CD4-positive, alpha-beta T cell treated with Interleukin-1 beta for 1 hour (primary cell): ENCODE measurements around the gene KLHDC7B.

Experiments
- DNase-seq, 2 donors: peaks; one replicate each; pipeline ENCODE4 v3.0.0-alpha.2; 2020 to 2022

Gene KLHDC7B

DNA sequence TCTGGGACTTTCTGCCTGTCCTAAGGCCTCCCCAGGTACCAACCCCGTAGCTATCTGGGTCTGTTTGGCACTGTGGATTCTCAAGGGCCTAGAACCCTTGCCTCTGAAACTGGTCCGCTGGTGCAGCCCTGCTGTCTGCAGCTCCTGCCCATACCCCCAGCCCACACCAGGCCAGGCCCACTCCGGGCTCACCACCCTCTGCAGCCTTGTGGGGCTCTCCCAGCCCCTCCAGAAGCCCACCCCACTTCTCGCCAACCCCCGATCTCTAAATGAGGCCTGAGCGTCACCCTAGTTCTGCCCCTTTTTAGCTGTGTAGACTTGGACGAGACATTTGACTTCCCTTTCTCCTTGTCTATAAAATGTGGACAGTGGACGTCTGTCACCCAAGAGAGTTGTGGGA, 4.7 kb downstream of the KLHDC7B start:
- DNase-seq: no peak

DNA sequence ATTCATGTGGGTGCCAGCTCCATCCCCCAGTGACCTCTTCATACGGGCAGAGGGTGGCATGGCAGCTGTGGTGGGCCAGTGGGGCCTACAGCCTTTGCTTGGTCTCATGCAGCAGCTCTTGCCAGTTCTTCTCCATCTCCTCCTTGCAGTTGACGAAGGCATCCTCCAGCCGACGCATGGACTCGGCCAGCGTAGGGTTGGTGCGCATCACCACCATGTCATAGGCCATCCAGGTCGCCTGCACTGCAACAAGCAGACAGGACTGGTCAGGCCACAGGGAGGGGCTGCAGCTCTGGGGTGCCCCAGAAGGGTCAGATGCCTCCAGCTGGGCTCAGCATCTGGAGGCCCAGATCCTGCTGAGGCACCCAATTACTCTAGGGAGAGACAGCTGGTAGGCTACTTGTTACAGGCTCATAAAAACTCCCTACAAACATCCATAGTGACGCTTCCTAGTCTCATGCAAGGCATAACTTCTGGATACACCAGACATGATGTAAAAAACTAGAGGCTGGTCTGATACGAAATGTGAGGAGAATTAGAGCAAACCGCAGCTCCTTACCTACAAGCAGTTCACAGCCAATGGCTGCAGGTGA, 5.6 kb downstream of the KLHDC7B start:
- no peak for DNase-seq

DNA sequence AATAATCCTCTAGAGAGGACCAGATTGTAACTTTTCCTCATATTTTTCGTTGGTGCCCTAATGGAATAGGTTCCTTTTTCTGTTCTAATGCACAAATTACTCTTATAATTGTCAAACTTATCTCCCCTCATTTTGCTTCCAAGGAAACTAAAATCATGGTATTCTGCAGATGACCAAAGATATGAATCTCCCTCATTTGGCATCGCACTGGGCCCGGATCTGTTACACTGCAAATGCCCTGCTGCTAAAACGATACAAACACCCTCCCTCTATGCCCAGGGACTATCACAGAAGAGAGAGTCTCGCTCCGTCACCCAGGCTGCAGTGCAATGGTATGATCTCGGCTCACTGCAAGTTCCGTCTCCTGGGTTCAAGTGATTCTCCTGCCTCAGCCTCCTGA, 7.6 kb downstream of the KLHDC7B start:
- DNase-seq: no peak

DNA sequence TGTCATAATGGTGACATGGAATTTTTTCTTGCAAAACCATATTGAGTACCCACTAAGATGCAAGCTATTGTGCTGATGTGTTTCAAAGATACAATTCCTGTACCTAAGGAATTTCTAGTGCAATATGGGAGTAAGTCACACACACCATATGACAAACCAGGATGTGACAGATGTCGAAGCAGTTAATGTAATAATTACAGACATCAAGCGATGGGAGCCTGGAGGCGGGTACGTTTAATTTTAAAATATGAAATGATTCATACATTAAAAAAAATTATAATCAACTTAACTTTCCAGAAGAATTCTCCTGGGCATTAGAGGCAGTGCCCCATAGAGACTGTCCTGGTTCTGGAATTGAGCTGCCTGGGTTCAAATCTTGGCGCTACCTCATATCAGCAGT, 11.0 kb downstream of the KLHDC7B start:
- no peak for DNase-seq

DNA sequence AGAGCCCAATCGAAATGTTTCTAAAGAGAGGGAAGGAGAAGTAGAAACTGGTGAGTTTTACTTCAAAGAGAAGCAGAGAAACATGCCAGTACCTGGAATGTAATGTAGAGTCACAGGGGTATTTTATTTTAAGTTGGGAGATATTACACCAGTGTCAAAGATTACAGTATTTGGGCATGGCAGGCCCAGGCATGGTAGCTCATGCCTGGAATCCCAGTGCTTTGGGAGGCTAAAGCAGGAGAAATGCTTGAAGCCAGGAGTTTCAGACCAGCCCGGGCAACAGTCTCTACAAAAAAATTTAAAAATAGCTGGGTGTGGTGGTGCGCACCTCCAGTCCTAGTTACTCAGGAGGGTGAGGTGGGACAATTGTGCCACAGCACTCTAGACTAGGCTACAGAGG, 14.3 kb downstream of the KLHDC7B start:
- no peak for DNase-seq

DNA sequence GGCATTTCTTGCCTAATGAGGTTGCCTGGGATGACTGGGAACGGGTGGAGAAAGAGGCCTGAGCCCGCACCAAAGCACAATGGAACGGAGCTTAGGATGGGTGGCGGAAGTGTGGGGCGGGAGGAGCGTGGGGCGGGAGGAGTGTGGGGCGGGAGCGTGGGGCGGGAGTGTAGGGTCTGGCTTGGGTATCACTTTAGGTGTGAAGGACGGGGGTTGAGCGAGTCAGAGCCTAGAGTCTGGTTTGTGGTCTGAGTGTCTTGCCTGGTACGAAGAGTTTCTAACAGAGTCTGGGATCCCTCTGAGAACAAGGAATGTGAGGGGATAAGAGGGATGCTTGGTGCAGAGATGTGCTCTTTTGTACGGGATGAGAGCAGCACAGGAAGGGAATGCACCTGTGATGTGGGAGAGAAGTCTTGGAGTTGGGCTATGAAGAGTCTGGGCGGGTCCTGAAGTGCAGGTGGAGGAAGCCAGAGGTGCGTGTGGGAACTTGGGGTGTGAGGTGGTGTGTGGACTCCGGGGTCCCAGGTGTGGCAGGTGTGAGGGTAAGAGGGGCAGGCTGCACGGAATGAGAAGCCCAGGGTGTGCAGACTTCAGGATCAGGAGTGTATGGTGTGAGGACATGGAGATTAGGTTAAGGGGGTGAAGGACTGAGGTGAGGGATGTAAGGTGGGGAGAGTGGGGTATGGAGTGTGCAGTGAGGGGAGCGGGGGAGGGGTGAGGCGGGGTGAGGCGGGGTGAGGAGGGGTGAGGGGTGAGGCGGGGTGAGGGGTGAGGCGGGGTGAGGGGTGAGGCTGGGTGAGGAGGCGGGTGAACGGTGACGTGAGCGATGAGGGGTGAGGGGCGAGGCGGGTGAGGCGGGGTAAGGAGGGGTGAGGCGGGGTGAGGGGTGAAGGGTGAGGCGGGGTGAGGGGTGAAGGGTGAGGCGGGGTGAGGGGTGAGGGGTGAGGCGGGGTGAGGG, 16.0 kb downstream of the KLHDC7B start:
- DNase-seq: no peak

DNA sequence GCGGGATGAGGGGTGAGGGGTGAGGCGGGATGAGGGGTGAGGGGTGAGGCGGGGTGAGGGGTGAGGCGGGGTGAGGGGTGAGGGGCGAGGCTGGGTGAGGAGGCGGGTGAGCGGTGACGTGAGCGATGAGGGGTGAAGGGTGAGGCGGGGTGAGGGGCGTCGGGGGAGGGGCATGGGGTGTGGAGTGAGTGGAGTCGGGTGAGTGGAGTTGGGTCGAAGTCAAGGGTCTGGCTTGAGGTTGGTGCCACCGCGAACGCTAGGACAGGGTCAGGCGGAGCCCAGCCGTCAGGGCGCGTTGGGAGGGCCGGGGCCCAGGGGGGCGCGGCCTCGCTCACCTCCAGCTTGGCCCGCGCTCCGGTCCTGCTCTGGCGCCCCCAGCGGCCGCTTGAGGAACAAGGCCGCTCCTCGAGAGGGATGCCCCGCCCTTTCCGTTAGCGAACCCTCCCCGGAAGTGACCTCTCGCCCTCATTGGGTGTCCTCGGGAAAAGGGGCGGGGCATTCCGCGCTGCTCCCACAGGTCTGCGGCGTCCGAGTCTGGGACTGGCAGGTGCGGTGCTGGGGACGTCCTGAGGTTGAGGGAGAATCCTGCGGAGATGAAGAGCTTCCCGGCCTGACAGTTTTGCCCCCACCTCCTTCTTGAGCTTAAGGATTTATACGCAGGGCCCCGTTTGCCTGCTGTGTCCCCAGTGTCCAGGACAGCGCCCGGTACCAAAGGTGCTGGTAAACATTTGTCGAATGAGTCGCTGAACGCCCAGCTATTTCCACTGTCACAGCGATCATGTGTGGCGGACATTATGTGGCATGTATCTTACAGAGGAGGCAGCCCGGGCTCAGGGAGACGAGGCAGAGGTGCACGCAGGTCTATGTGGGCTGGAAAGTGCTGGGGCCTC, 17.1 kb downstream of the KLHDC7B start, which contains the start of gene SYCE3:
SYCE3 (minus strand) TSS at position 397 of the 890 bp plus-strand sequence. CDS start 6,514 bp downstream, outside the sequence.
- peak; percentile 96 to 97 for DNase-seq

DNA sequence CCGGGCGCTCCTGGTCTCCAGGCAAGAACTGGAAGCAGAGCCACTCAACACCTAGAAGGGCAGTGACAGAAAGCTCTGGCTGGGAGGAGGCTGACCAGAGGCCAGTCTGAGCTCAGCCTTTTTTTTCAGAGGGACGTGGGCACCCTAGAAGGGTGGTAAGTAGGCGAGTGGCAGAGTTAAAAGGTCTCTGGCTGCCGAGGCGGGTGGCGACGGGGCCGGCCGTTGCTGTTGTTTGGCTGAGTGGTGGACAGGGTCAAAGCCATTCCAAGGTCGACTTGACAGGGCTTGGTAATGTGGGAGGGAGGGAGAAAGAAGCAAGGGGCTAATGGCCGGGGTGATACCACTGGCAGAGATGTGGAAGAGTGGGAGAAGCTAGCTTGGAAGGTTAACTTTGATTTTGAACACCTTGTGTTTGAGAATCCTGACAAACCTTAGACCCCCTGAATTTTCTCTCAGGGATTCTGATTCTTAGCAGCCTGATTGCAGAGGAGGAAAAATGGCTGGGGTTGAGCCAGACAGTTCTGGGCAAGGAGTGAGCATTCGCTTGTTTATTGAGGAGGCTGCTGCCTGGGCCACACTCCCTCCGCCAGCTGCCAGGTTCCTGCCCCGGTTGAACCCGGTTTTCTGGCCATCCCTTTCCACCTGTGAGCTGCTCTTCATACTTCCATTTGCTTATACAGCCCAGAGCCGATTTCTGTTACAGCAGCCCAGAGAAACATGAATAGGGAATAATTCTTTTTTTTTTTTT, 17.9 kb downstream of the KLHDC7B start:
- no peak for DNase-seq

DNA sequence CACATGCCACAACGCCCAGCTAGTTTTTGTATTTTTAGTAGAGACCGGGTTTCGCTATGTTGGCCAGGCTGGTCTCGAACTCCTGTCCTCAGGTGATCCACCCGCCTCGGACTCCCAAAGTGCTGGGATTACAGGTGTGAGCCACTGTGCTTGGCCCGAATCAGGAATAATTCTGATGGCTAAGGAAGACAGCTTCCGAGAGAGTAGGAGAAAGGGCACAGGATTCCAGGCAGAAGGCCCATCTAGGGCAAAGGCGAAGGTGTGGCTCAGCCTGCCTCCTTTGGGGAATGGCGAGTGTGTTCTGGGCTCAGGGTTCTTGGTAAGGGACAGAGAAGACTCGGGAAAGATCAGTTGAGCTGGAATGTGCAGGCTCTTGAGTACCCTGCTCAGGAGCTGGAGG, 18.6 kb downstream of the KLHDC7B start:
- DNase-seq: no peak

DNA sequence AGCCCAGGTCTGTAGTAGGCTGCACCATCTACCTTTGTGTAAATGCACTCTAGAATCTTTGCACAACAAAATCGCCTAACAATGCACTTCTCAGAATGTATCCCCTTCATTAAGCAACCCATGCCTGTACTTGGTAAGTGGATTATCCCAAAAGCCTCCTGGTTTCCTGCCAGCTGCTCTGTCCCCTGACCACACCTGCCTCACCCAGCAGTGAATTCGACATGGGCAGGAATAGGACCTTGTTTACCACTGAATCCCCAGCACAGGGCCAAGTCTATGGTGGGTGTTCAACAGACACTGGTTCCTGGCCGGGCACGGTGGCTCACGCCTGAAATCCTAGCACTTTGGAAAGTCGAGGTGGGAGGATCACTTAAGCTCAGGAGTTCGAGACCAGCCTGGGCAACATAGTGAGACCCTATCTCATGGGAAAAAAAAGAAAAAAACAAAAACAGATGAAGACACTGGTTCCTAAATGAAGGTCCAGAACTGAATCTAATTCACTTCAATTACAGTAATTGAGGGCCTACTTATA, 22.1 kb downstream of the KLHDC7B start:
- DNase-seq: no peak

DNA sequence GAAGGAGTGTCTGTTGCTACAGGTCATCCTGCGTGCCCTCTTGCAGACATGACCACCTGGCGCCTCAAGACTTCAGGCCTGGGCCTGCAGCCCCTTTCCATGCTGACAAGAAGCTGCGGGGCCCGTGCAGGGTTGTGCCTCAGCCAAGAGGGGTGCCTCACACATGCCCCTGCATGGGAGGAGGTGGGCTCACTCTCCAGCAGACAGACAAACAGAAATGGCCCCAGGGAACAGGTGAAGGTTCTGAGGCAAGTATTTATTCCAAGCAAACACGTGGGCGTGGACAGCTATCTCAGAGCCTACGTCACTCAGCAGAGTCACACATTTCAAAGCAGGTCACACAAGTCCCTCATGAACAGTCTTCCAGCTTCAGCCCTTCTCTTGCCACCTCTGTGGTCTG, 22.9 kb downstream of the KLHDC7B start:
- DNase-seq: no peak

DNA sequence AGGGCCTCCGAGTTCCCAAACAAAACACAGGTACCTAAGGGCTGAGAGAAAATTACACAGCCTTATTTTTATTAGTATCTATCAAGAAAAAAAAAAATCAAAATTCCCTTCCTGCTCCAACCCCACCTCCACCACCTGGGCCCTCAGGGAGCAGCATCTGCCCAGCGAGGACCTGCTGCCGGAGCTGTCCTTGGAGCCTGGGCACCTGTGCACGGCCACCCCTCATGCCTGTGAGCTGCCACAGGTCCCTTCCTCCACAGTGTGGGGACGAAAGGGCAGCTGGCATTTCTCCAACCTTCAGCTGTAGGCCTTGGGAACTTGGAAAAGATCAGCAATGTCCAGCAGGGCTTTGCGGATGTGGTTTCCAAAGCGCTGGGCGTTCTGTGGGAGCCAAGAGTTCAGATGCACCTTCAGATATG, 23.4 kb downstream of the KLHDC7B start:
- no peak for DNase-seq

DNA sequence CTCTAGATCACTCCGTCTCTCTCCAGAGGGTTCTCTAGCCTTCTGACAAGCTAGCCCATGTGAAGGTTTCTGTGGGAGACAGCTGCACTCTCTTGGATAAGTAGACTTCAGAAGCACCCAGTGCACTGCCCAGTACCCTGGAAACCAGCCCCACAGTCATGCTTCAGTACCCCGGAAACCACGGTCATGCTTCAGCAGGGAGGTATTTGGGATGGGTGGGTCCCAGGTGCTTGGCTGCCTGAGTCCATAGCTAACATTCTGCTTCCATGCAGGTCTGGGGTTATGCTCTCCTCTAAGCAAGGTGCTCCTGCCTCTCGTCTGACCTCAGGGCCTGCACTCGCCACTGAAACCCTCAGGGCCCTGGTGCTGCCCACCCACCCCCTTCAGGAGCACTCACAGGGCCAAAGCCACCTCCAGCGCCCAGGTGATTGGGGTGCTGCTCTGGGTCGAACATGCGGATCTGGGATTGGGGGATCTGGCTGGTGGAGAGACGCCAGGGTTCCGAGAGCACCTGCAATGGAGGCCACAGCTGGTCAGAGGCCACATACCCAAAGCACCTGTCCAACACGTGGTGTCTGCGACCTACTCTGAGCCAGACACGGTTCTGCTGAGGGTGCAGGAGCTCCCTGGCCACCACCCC, 24.3 kb downstream of the KLHDC7B start:
- DNase-seq: no peak

DNA sequence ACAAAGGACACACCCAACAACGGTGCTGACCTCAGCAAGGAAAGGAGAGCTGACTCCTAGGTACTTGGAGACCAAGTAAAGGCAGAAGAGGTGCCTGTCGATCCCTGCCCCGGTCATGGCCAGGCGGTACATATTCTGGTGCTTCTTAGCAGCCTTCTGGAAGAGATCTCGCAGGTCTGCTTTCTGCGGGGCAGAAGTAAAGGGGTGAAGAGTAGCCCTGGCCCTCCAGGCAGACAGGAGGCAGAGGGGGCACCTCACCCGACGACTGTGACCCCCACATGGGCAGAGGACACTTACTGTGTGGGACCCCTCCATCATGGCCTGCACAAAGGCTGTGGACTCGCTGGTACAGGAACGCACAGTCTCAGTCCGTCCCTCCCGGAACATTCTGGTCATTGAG, 25.2 kb downstream of the KLHDC7B start:
- DNase-seq: no peak

DNA sequence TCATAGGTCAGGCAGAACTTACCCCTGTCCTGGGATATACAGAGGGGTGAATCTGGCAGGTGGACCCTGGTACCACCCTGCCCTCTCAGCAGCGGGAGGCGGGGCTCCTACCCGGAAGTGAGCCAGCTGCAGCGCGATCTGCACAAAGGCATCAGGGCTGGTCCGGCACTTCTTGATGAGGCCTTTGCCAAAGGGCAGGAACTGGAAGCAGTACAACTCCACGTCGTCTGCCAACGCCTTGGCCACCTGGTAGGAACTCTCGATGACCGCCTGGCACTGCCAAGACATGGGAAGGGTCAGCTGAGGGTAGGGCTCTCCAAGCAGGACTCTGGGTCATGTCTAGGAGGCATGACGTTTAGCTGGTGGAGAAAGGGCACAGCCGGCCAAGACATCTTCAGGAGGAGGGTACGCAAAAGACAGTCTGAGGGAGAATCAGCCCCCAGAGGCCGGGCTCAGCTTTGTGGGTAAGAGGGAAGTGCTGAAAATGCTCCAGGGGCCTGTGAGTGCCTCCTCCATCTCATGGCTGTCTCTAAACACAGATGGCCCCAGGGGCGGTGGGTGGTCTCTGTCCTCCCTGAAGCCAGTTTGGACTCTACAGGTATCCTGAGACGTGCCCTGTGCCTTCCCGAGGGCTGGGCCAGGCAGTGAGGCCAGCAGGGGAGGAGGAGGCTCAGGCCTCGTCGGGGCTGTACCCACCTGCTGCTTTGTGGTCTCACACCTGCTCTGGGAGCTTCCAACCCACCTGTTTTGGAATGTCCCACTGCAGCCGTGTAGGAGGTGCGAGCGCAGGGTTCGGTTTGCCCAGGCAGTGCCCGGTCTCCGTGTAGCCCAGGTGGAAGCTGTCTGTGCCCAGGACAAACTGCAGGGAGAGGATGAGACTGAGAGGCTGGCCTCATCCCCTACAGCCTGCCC, 25.8 kb downstream of the KLHDC7B start:
- no peak for DNase-seq

DNA sequence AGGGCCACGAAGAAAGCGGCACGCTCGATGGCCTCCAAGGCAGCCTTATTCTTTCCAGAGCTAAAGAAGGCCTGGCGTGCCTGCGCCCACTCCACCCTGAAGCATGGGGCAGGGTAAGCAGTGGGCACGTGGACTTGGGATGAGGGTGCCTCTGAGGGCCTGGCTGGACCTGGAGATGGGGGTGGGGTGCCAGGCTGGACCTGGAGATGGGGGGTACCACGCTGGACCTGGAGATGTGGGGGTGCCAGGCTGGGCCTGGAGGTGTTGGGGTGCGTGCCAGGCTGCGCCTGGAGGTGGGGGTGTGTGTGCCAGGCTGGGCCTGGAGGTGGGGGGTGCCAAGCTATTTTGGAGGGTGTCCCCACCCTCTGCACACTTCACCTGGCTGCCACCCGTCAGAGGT, 27.3 kb downstream of the KLHDC7B start:
- no peak for DNase-seq

DNA sequence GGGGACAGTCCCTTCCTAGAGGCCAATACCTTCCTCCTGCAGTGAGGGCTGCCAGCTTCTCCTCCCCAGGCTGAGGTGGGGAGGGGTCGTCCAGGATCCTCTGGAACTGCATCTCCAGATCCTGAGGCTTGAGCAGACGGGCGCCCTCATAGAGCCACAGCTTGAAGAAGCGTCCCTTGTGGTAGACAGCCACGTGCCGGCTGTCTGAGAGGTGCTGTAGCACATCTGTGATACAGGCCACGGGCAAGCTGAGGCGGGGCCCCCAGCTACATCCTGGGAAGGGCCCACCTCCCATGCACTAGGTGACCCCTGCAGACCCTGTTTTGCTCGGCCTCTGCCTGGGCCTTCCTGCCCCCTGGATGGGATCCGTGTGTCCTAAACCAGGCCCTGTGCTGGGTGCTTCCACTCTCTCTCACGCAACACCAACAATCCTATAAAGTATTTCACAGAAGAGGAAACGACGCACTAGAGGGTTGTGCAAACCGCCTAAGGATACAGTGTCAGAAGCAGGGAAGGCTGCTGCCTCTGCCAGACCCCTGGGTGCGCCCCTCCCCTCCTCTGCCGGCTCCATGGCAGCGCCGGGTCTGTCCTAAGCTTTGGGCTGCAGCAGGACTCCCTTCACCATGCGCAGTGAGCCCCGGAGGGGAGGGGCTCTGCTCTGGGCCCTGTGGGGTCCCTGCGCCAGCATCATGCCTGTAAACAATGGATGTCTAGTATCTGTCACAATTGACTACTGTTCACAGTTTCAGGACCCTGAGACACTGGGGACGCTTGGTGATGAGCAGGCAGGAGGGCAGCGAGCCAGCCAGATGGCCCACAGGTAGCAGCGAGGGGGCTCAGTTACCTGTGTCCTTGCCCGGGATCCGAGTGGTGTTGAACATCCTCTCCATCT, 28.0 kb downstream of the KLHDC7B start:
- DNase-seq: no peak

DNA sequence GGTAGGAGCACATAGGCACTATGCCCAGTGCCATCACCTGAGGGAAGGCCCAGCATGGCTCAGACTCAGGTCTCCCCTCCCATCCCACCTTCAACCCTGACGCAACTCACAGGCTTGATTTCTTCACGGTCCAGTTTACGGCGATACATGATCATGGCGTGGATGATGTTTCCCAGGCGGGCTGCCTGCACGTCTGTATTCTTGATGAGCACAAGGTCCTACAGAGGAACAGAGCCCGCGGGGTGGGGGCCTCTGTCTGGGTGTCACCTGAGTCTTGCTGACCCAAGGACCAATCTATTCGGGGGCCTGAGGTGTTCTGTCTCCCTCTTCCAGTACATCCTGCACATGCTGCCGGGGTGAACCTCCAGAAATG, 28.7 kb downstream of the KLHDC7B start:
- no peak for DNase-seq

DNA sequence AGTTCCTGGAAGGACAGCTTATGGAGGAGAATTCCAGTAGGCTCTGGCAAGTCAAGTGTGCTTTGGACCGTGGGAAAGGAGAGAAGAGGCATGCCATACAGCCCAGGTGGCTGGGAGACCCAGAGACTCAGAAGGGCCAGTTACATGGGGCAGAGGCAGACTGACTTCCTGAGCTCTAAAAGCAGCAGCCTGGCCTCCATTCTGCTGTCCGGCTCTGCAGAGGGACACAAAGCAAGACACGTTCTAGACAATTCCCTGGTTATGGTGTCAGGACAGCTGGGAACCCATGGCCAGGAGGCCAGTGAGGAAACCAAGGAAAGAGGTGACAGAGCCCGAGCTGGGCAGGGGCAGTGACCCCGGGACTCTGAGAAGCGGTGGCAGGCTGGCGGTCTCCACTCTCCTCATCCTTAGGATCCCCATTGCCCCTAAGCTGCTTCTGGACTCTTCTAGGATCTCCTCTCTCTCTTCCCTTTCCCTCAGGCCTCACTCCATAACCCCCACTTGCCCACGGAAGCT, 29.8 kb downstream of the KLHDC7B start:
- no peak for DNase-seq
